Measurements from ENCODE around the gene RHO. TPM values are rescaled to one million over a fixed set of nuclear protein-coding genes. Genes with fewer than 3 reads are reported as not detected.

RHO gene
- total RNA-seq, 1 experiment from 2014 or later: not detected

GRCh38 chr3:129536804-129537203, 8.4 kb downstream of the RHO start:
- Mint-ChIP-seq H3K4me1 (ENCODE audit: insufficient read depth, unreplicated experiment) (no peaks in the 10 kb centered on the region), H3K9me3 (ENCODE audit: unreplicated experiment) (no peaks in the 10 kb centered on the region), H3K36me3 (ENCODE audit: insufficient read depth, unreplicated experiment) (no peaks in the 10 kb centered on the region), H3K27me3 (ENCODE audit: insufficient read depth, unreplicated experiment) (no peaks in the 10 kb centered on the region), H3K27ac (ENCODE audit: low read depth, unreplicated experiment) (no peak overlapping the region), H3K4me3 (ENCODE audit: unreplicated experiment) (no peak overlapping the region)
- no peak for DNase-seq (ENCODE audit: unreplicated experiment)
- no peak for TF ChIP-seq CTCF (IDR thresholded peaks at IDR 0.05; ENCODE audit: unreplicated experiment)
- CTCF ChIA-PET: no interaction called here
- BruUV-seq (replicated peaks): no TSS peak
- POLR2A ChIA-PET: no interaction called here
- intact Hi-C loops (cut with micrococcal nuclease): no loop called here

GRCh38 chr3:129539206-129539605, 10.8 kb downstream of the RHO start:
- CTCF ChIA-PET: interaction anchor here (0.6 kb wide), 1 partner anchor 49 kb away, joined by 3 read pairs; no protein-coding TSS in a partner anchor
- no peaks in the 10 kb centered on the region for H3K27me3 Mint-ChIP-seq (ENCODE audit: insufficient read depth, unreplicated experiment)
- no peak overlapping the region for H3K4me3 Mint-ChIP-seq (ENCODE audit: unreplicated experiment)
- DNase-seq (ENCODE audit: unreplicated experiment): no peak
- H3K9me3 Mint-ChIP-seq (ENCODE audit: unreplicated experiment): no peaks in the 10 kb centered on the region
- TF ChIP-seq CTCF (IDR thresholded peaks at IDR 0.05; ENCODE audit: unreplicated experiment): no peak
- BruUV-seq (replicated peaks): no TSS peak
- H3K36me3 Mint-ChIP-seq (ENCODE audit: insufficient read depth, unreplicated experiment): no peaks in the 10 kb centered on the region
- POLR2A ChIA-PET: no interaction called here
- H3K4me1 Mint-ChIP-seq (ENCODE audit: insufficient read depth, unreplicated experiment): no peaks in the 10 kb centered on the region
- intact Hi-C loops (cut with micrococcal nuclease): no loop called here
- H3K27ac Mint-ChIP-seq (ENCODE audit: low read depth, unreplicated experiment): no peak overlapping the region

- CTCF ChIA-PET: no interaction called here
- no peaks in the 10 kb centered on the region for H3K4me1 Mint-ChIP-seq (ENCODE audit: insufficient read depth, unreplicated experiment)
- no peak for TF ChIP-seq CTCF (IDR thresholded peaks at IDR 0.05; ENCODE audit: unreplicated experiment)
Observed at GRCh38 chr3:129540776-129541516, 12.5 kb downstream of the RHO start.

DNA sequence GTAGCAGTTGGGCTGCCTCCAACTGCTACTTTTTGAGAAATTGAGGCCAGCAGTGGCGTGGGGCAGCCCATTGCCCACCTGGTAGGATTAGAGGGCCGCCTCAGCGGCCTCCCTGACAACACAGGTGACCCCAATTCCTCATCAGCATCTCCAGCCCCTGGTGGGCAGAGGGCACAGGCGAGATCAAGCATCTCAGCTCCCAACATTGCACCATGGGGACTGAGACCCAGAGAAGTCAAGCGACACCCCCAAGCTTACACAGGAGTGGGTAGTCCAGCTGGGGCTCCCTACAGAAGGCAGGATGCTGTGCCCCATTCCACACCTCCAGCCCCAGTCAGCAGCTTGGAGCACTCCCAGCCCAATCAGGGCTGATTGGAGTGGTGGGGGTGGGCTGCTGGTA, 14.3 kb downstream of the RHO start:
- Mint-ChIP-seq H3K27ac (ENCODE audit: low read depth, unreplicated experiment) (no peak overlapping the region), H3K36me3 (ENCODE audit: insufficient read depth, unreplicated experiment) (no peaks in the 10 kb centered on the region), H3K4me3 (ENCODE audit: unreplicated experiment) (no peak overlapping the region), H3K4me1 (ENCODE audit: insufficient read depth, unreplicated experiment) (no peaks in the 10 kb centered on the region), H3K9me3 (ENCODE audit: unreplicated experiment) (no peaks in the 10 kb centered on the region), H3K27me3 (ENCODE audit: insufficient read depth, unreplicated experiment) (no peaks in the 10 kb centered on the region)
- ChIA-PET POLR2A (no interaction called here), CTCF (no interaction called here)
- TF ChIP-seq CTCF (IDR thresholded peaks at IDR 0.05; ENCODE audit: unreplicated experiment): no peak
- no peak for DNase-seq (ENCODE audit: unreplicated experiment)
- no TSS peak for BruUV-seq (replicated peaks)
- intact Hi-C loops (cut with micrococcal nuclease): no loop called here

More at GRCh38 chr3:129540776-129541516, 12.5 kb downstream of the RHO start:
- BruUV-seq (replicated peaks): no TSS peak
- POLR2A ChIA-PET: no interaction called here
- no peak for DNase-seq (ENCODE audit: unreplicated experiment)
- H3K27me3 Mint-ChIP-seq (ENCODE audit: insufficient read depth, unreplicated experiment): no peaks in the 10 kb centered on the region
- no peaks in the 10 kb centered on the region for H3K9me3 Mint-ChIP-seq (ENCODE audit: unreplicated experiment)
- H3K4me3 Mint-ChIP-seq (ENCODE audit: unreplicated experiment): no peak overlapping the region
- no peaks in the 10 kb centered on the region for H3K36me3 Mint-ChIP-seq (ENCODE audit: insufficient read depth, unreplicated experiment)
- no peak overlapping the region for H3K27ac Mint-ChIP-seq (ENCODE audit: low read depth, unreplicated experiment)
- intact Hi-C loops (cut with micrococcal nuclease): no loop called here
